OCI-LY3 (cell line): ENCODE results near the gene HERC4.

Experiments used
- H2AFZ ChIP-seq: fragments of 200-600, 300-600 bp; shearing (Covaris generic); 2 replicates; pipeline ENCODE4 v1.6.0; 2014; ENCODE audit warnings: antibody characterized with exemption, low read depth, low read length
- H3K27ac ChIP-seq: fragments of 200-600, 300-600 bp; sonication (generic); 2 replicates; pipeline ENCODE4 v1.5.1; 2014; ENCODE audit warnings: mild to moderate bottlenecking, low read length, moderate library complexity, mixed read lengths
- H3K27me3 ChIP-seq: fragments of 200-600, 300-600 bp; sonication (generic); 2 replicates; pipeline ENCODE4 v1.6.1; 2014; ENCODE audit warnings: low read depth, low read length, mixed read lengths
- H3K36me3 ChIP-seq: fragments of 200-600, 300-600 bp; sonication (generic); replicated peaks from 2 replicates; pipeline ENCODE3; 2014; ENCODE audit warnings: low read depth, low read length, mixed read lengths
- H3K4me1 ChIP-seq: fragments of 300-600, 200-600 bp; sonication (generic); 2 replicates; pipeline ENCODE4 v1.6.1; 2014; ENCODE audit warnings: low read length, mixed read lengths
- H3K4me2 ChIP-seq: fragments of 200-600, 300-600 bp; sonication (generic); 2 replicates; pipeline ENCODE4 v1.6.1; 2014; ENCODE audit warnings: low read length, mixed read lengths
- H3K4me3 ChIP-seq: fragments of 300-600, 200-600 bp; sonication (generic); 2 replicates; pipeline ENCODE4 v1.5.1; 2014; ENCODE audit warnings: antibody characterized with exemption, mild to moderate bottlenecking, low read length, moderate library complexity
- H3K79me2 ChIP-seq: fragments of 300-600, 200-600 bp; shearing (Covaris generic); 2 replicates; pipeline ENCODE4 v1.6.1; 2014; ENCODE audit warnings: mild to moderate bottlenecking, low read length, mixed read lengths
- H3K9ac ChIP-seq: fragments of 300-600, 200-600 bp; shearing (Covaris generic); 2 replicates; pipeline ENCODE4 v1.6.0; 2014; ENCODE audit warnings: mild to moderate bottlenecking, low read length, moderate library complexity
- H3K9me3 ChIP-seq: fragments of 200-600, 300-600 bp; shearing (Covaris generic); 2 replicates; pipeline ENCODE4 v1.6.1; 2014; ENCODE audit warnings: low read length, mixed read lengths; ENCODE audit not compliant: insufficient read depth
- H4K20me1 ChIP-seq: fragments of 200-600, 300-600 bp; sonication (generic); 2 replicates; pipeline ENCODE4 v1.6.1; 2016; ENCODE audit warnings: low read length, mixed read lengths; ENCODE audit not compliant: insufficient read depth
- CTCF ChIP-seq: fragments of 200-600, 300-600 bp; sonication (generic); IDR thresholded peaks from 2 replicates; pipeline ENCODE4 v1.5.1; 2014; ENCODE audit warnings: antibody characterized with exemption, low read length, low read depth
- EZH2phosphoT487 ChIP-seq: fragments of 200-600 bp; shearing (Covaris generic); IDR thresholded peaks from 2 replicates; pipeline ENCODE4 v1.6.1; 2018; ENCODE audit warnings: antibody characterized with exemption, mixed run types, low read depth

The HERC4 gene

GRCh38 chr10:68083953-68084352, 8.9 kb upstream of the HERC4 start:
- H3K4me2 ChIP-seq, result no peak overlapping the region
- no peaks in the 10 kb centered on the region for H3K9me3 ChIP-seq
- H2AFZ ChIP-seq, result no peak overlapping the region
- TF ChIP-seq CTCF (no peak), EZH2phosphoT487 (no peak)
- H3K79me2 ChIP-seq, result no peaks in the 10 kb centered on the region
- no peaks in the 10 kb centered on the region for H4K20me1 ChIP-seq
- no peak overlapping the region for H3K27ac ChIP-seq
- no peak overlapping the region for H3K4me3 ChIP-seq
- no peaks in the 10 kb centered on the region for H3K36me3 ChIP-seq
- H3K4me1 ChIP-seq, result no peaks in the 10 kb centered on the region
- no peaks in the 10 kb centered on the region for H3K27me3 ChIP-seq
- H3K9ac ChIP-seq, result no peak overlapping the region

- TF ChIP-seq EZH2phosphoT487, result no peak
- TF ChIP-seq CTCF, result peak; percentile 28; the same call in 1 of the 2 replicates
- Histone ChIP-seq H4K20me1 (no peaks in the 10 kb centered on the region), H3K27me3 (no peaks in the 10 kb centered on the region), H3K27ac (no peak overlapping the region), H3K9ac (no peak overlapping the region), H3K4me1 (no peaks in the 10 kb centered on the region), H3K4me3 (no peak overlapping the region), H3K36me3 (no peaks in the 10 kb centered on the region), H3K79me2 (no peaks in the 10 kb centered on the region), H3K4me2 (no peak overlapping the region), H2AFZ (no peak overlapping the region), H3K9me3 (no peaks in the 10 kb centered on the region)
Measured at GRCh38 chr10:68082872-68083271, 7.8 kb upstream of the HERC4 start.

GRCh38 chr10:68081916-68082315, 6.8 kb upstream of the HERC4 start:
- no peak for TF ChIP-seq CTCF
- TF ChIP-seq EZH2phosphoT487, result no peak
- H3K27me3 ChIP-seq, result no peaks in the 10 kb centered on the region
- H3K4me1 ChIP-seq, result no peaks in the 10 kb centered on the region
- no peak overlapping the region for H3K9ac ChIP-seq
- H3K4me3 ChIP-seq, result no peak overlapping the region
- no peak overlapping the region for H2AFZ ChIP-seq
- no peaks in the 10 kb centered on the region for H3K79me2 ChIP-seq
- no peaks in the 10 kb centered on the region for H3K36me3 ChIP-seq
- no peaks in the 10 kb centered on the region for H3K9me3 ChIP-seq
- no peak overlapping the region for H3K4me2 ChIP-seq
- no peaks in the 10 kb centered on the region for H4K20me1 ChIP-seq
- H3K27ac ChIP-seq, result no peak overlapping the region

GRCh38 chr10:68080853-68081431, 5.9 kb upstream of the HERC4 start:
- Histone ChIP-seq H4K20me1 (no peaks in the 10 kb centered on the region), H3K9ac (no peak overlapping the region), H3K9me3 (no peaks in the 10 kb centered on the region), H3K4me1 (no peaks in the 10 kb centered on the region), H3K4me2 (no peak overlapping the region), H3K4me3 (no peak overlapping the region), H3K27ac (no peak overlapping the region), H3K79me2 (no peaks in the 10 kb centered on the region), H2AFZ (no peak overlapping the region), H3K27me3 (no peaks in the 10 kb centered on the region), H3K36me3 (no peaks in the 10 kb centered on the region)
- TF ChIP-seq CTCF (no peak), EZH2phosphoT487 (no peak)
